Anterior cingulate cortex (tissue), 58 donors: ENCODE measurements around the gene DNAAF3.
"Not testable (repeated sequence)": the region's sequence is repeated elsewhere in the genome, so short reads cannot be mapped to it uniquely, and the experiment has no call there.

Source experiments
- DNase-seq, 58 donors: peaks; one replicate each; lab custom pipeline; 2025; lab: John Stamatoyannopoulos, UW

Gene DNAAF3

GRCh38 chr19:55157064-55157908, 9.1 kb downstream of the DNAAF3 start, which contains the start of gene TNNI3:
Gene TNNI3, minus strand, starts transcription at chr19:55157732. Its CDS starts 143 bp downstream, at chr19:55157589.
- no peak for DNase-seq

DNA sequence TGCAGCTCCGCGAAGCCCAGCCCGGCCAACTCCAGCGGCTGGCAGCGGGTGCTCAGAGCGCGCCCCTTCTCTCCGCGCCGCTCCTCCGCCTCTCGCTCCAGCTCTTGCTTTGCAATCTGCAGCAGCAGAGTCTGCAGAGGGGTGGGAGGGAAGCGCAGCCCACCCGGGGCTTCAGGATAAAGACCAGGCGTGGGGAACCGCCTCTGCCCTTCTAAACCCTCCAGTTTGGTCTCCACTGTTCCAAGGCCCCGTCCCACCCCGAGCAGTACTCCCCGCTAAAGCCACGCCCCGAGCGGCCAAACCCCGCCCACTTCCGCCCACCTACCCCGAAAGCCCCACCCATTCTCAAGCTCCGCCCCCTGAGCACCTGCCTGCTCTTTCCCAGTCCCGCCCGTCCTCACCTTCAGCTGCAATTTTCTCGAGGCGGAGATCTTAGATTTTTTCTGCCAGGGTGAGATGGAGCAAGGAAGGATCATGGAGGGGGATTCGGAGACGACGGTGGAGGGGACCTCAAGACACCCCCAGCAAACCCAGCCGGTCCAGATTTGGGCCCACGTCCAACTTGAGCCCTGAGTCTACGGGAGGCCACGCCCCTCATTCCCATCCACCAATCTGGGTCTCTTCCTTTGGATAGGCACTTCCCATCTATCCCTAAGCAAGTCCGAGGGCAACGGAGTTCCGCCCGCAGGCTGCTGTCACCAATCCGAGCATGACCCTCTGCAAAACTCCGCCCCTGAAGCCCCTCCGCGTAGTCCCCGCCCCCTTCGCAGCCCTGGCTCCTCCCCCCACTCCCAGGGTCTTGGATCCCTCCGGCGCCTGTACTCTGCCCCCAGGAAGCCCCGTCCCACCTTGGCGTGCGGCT, 10.0 kb downstream of the DNAAF3 start:
- peak in 4 of 58 donors; percentile 2 to 32 (median 4) for DNase-seq

DNA sequence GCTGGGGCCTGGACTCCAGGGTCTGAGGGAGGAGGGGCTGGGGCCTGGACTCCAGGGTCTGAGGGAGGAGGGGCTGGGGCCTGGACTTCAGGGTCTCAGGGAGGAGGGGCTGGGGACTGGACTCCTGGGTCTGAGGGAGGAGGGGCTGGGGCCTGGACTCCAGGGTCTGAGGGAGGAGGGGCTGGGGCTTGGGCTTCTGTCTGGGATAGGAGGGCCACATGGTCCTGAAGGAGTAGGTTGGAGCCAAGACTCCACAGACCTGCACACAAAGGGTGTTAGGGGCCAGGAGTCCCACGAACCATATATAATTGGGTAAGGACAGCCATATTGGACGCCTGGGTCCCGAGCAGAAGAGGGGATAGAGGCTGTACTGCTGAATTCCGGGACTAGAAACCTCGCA, 10.6 kb downstream of the DNAAF3 start:
- not testable (repeated sequence) for DNase-seq

- no peak for DNase-seq
Measured at GRCh38 chr19:55153652-55154264, 12.7 kb downstream of the DNAAF3 start.

GRCh38 chr19:55152017-55152416, 14.4 kb downstream of the DNAAF3 start:
- DNase-seq, result no peak

DNA sequence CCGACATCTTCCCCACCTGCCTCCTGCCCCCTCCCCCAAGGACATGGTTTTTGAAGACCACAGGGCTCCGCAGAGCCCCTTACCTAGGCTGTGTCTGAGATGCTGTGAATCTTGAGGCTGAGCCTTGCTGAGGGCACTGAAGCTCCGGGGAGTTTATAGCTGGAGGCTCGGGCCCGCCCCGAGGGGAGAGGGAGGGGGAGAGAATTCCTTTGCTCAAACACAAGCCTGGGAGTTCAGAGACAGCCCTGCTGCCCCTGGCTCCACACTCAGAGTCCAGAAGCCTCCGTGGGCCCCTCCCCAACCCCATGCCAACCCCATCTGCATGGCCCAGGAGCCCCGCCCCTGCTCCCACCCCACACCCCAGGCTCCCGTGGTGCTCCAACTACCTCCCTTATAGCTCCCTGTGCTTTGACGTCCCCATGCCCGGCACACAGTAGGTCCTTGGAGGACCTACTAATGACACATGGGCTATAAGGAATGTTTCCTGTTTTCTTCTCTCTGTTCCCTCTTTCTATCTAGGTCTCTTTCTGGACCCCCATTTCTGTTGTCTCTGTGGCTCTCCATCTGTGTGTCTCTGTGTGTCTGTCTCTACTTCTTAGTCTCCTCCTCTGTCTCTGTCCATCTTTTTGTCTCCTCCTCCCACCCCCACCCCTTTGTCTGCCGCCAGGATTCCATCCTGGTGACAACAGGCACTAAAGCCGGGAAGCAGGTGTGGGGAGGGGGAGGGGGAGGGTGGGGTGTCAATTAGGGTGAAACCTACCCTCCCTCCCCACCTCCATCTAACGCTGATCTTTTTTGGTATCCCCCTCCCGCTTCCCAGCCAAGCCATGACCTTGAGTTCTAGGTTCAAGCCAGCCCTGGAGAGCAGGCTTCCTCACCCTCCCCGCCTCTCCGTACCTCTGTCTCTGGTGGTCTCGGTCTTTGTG, 17.1 kb downstream of the DNAAF3 start, which contains the start of gene TNNT1:
Gene TNNT1, minus strand, starts transcription at position 129 of the 926 bp plus-strand sequence. CDS start 2,049 bp downstream, outside the sequence.
- DNase-seq, result no peak

GRCh38 chr19:55147545-55148251, 18.7 kb downstream of the DNAAF3 start:
- DNase-seq, result no peak

- no peak for DNase-seq
Measured at GRCh38 chr19:55146705-55147273, 19.6 kb downstream of the DNAAF3 start.

DNA sequence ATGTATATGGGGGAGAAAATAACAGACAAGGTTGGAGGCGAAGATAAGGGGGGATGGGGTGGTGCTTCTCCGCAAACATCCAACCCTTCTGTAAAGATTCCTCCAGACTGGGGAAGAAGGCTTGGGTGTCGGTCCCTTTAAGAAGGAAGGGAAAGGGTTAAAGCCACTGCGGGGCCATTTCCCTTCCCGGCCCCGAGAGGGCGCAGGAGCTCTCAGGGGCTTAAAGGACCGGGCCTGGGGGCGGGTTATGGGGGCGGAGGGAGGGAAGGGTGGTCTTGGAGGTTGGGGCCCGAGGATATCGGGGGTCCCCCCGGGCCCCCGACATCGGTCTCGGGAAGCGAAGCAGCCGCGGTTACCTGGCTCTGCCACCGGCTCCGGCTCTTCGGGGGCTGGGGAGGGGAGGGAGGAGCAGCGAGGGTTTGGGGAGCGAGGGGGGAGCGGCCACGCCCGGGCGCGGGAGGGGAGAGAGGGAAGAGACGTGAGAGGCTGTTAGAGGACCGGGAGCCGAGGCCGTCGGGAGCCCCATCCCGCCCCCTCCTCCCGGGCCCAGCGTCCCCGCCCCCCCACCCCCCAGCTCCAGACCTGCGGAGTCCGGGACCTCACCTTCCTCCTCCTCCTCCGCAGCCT, 20.2 kb downstream of the DNAAF3 start:
- DNase-seq, result no peak

DNA sequence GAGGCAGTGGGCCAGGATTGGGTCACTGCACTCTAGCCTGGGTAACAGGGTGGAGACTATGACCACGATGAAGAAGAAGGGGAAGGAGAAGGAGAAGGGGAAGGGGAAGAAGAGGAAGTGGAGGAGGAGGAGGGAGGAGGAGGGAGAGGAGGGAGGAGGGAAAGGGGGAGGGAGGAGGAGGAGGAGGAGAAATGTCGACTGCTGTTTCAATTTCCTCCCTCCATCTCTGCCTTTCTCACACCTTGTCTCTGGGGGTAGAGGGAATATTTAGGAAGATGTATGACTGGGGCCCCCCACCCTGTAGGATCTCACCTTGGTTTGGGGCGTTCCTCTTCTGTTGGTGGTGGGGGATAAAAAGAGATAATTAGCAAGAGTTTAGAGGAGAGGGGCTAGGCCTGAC, 21.2 kb downstream of the DNAAF3 start:
- DNase-seq, result no peak

GRCh38 chr19:55141696-55142095, 24.7 kb downstream of the DNAAF3 start:
- no peak for DNase-seq

DNA sequence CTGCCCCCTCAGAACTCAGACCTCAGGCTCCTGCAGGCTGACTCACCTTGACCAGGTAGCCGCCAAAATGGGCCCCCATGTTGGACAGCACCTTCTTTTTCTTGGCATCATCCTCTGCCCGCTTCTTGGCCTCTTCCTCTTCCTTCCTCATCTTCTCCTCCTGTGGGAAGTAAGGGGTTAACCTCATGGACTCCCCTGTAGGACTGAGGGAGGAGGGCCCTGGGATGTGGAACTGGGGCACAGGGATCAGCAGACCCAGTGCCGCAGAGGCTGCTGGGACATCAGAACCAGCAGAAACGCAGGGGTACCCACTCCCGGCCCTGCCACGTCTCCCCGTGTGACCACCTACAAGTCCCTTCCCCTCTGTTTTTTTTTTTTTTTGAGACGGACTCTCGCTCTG, 28.5 kb downstream of the DNAAF3 start:
- DNase-seq, result peak in 5 of 58 donors; percentile 2 to 13 (median 4)

DNA sequence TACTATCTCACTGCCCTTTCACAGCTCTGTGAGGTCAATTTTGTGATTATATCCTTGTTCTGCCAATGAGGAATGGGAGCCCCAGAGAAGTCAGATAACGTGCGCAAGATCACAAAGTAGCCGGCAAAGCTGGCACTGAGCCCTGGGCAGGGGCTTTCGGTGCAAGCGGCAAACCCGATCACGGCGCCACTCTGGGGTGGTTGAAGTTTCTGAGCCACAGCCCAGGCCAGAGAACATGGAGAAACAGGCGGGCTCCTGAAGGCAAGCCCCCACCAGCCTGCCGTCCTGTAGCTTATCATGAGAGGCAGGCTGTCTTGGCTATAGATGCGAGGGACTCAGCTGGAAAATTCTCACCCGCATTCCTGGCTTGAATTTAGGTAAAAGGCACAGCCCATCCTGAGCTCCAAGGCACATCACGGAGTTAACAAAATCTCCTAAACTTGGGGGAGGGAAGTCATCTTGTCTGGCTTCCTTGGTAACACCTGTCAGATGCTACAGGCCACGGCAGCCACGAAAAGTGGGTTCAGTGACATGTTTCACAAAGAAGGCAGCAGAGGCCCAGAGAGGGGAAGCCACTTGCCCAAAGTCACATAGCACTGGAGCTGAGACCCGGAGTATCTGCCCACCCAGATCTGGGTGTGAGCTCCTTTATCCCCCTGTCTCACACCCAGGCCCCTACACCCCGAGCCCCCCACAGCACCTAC, 29.9 kb downstream of the DNAAF3 start:
- no peak for DNase-seq

- no peak for DNase-seq
Measured at GRCh38 chr19:55134736-55135135, 31.7 kb downstream of the DNAAF3 start.

GRCh38 chr19:55133639-55134444, 32.6 kb downstream of the DNAAF3 start:
- no peak for DNase-seq

DNA sequence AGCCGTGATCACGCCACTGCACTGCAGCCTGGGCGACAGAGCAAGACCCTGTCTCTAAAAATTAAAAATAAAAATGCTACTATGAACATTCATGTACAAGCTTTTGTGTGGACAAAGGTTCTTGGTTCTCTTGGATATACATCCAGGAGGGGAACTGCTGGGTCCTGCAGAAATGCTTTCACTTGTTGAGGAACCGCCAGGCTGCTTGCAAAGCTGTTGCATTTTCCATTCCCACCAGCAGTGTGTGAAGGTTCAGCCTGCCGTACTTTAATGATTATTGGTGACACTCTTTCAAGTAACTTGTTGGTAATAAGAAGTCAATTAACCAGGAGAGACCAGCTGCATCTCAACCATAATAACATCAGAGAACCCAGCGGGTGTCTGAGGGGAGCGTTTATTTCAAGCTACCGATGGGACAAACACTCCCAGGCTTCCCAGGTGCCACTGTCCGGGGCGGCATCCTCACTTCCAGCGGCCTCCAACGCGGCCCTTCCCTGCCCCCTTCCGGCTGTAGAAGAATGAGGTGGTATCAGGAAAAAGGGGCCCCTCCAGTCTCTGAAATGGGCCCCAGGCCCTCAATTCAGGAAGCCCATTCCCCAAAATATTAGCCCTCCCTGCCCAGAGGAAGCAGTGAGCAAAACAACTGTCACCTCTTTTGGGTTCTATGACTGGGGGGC, 33.8 kb downstream of the DNAAF3 start:
- no peak for DNase-seq
